K562 (cell line): ENCODE data around the gene LGALS7B. TPM values are rescaled to one million over a fixed set of nuclear protein-coding genes. Genes with fewer than 3 reads are reported as not detected.

Source experiments
- ATAC-seq: fragments of 200-7000 bp; cut with Tn5 transposase; 3 replicates; pipeline ENCODE4 v1.9.1; 2020; ENCODE audit warnings: moderate library complexity
- BruUV-seq: library from RNA; stranded (reverse); fragments of 400-500 nt; replicated peaks from 2 replicates; lab custom pipeline; 2021; lab: Mats Ljungman, UMichigan
- CTCF ChIA-PET: fragments of 300-600 bp; formaldehyde crosslinking; extraction: SDS; loops from one replicate; lab custom pipeline; 2021; ENCODE audit warnings: low intra/inter-chr PET ratio; lab: Yijun Ruan, JAX
- POLR2A ChIA-PET: fragments of 300-600, 350-650 bp; sonication (Branson Sonifier 250); formaldehyde crosslinking; extraction: SDS; loops from one replicate; lab custom pipeline; 2021; ENCODE audit warnings: antibody characterized with exemption, inconsistent platforms; lab: Yijun Ruan, JAX
- DNase-seq, 4 experiments: peaks; one replicate each; pipeline versions ENCODE4 v3.0.0 to v3.0.0-alpha.2; 2011 to 2018; ENCODE audit warnings: low spot score in 3 of 4, mixed read lengths in 3 of 4; ENCODE audit errors: extremely low read depth in 1 of 4
- FAIRE-seq: peaks from 2 replicates; lab custom pipeline; 2011; peaks lifted over from hg19 to GRCh38; lab: Jason Lieb, UNC
- H2AFZ ChIP-seq: 2 replicates; pipeline ENCODE4 v1.6.0; 2011; ENCODE audit warnings: low read depth, low read length, control low read depth, inconsistent platforms
- H3K27ac ChIP-seq: fragments of 200-600 bp; 3 replicates; pipeline ENCODE4 v1.8.0; 2011; ENCODE audit warnings: low read depth, mild to moderate bottlenecking, control low read depth, inconsistent platforms, low read length, moderate library complexity, mixed read lengths; ENCODE audit errors: extremely low read depth
- H3K27me3 ChIP-seq, 2 experiments: fragments of 300-600 bp in 1 of 2; 2 replicates in 1 of 2; 3 replicates in 1 of 2; pipeline versions ENCODE4 v1.6.0 to v1.8.0; 2011; ENCODE audit warnings: inconsistent platforms in 2 of 2, low read length in 2 of 2, mild to moderate bottlenecking in 1 of 2, mixed read lengths in 1 of 2, moderate library complexity in 1 of 2; ENCODE audit not compliant: control insufficient read depth in 2 of 2, insufficient read depth in 2 of 2
- H3K36me3 ChIP-seq: fragments of 300-600 bp; 3 replicates; pipeline ENCODE4 v1.8.0; 2011; ENCODE audit warnings: mild to moderate bottlenecking, low read length, inconsistent platforms; ENCODE audit not compliant: control insufficient read depth, insufficient read depth
- H3K4me1 ChIP-seq, 2 experiments: fragments of 200-600 bp in 1 of 2; replicated peaks in 1 of 2; 2 replicates in 1 of 2; 3 replicates in 1 of 2; pipeline versions ENCODE4 v1.5.1 to v1.8.0; 2011; ENCODE audit warnings: inconsistent platforms in 2 of 2, low read length in 2 of 2, mild to moderate bottlenecking in 1 of 2, mixed read lengths in 1 of 2, moderate library complexity in 1 of 2; ENCODE audit not compliant: control insufficient read depth in 2 of 2, insufficient read depth in 2 of 2
- H3K4me2 ChIP-seq: 2 replicates; pipeline ENCODE4 v1.6.1; 2011; ENCODE audit warnings: low read length, control low read depth, inconsistent platforms, mixed read lengths; ENCODE audit not compliant: insufficient read depth
- H3K4me3 ChIP-seq: fragments of 200-600 bp; sonication (generic), shearing (Covaris generic); 2 replicates; pipeline ENCODE4 v1.5.1; 2016; ENCODE audit warnings: control low read depth, inconsistent platforms
- H3K79me2 ChIP-seq: fragments of 200-600 bp; 3 replicates; pipeline ENCODE4 v1.8.0; 2011; ENCODE audit warnings: low read length, inconsistent platforms; ENCODE audit not compliant: control insufficient read depth, insufficient read depth
- H3K9ac ChIP-seq, 2 experiments: 2 replicates each; pipeline versions ENCODE4 v1.6.0 to v1.6.1; 2011; ENCODE audit warnings: low read depth in 2 of 2, low read length in 2 of 2, control low read depth in 1 of 2, inconsistent platforms in 1 of 2, mild to moderate bottlenecking in 1 of 2, mixed read lengths in 1 of 2; ENCODE audit not compliant: insufficient read depth in 1 of 2
- H3K9me1 ChIP-seq: one replicate; pipeline ENCODE4 v1.6.0; 2011; ENCODE audit warnings: inconsistent platforms, mild to moderate bottlenecking, low read length, moderate library complexity; ENCODE audit not compliant: control insufficient read depth, insufficient read depth
- H3K9me3 ChIP-seq: replicated peaks from 2 replicates; pipeline ENCODE4 v1.5.1; 2011; ENCODE audit warnings: low read depth, low read length, inconsistent platforms; ENCODE audit not compliant: control insufficient read depth, insufficient read depth
- H4K20me1 ChIP-seq: replicated peaks from 2 replicates; pipeline ENCODE4 v1.6.1; 2011; ENCODE audit warnings: low read length, inconsistent platforms, mixed read lengths; ENCODE audit not compliant: control insufficient read depth, insufficient read depth
- MAFF ChIP-seq: IDR thresholded peaks from 2 replicates; pipeline ENCODE4 v1.6.1; 2012; ENCODE audit warnings: low read length, improper control_type of control experiment
- NFXL1 ChIP-seq: fragments of 450-650 bp; formaldehyde crosslinking; IDR thresholded peaks from 2 replicates; pipeline ENCODE4 v1.4.0; 2021; ENCODE audit warnings: mild to moderate bottlenecking
- POLR2G ChIP-seq: fragments of 200-400 bp; formaldehyde crosslinking; IDR thresholded peaks from 2 replicates; pipeline ENCODE4 v1.6.1; 2017; ENCODE audit warnings: low read depth, mild to moderate bottlenecking, antibody characterized with exemption, low read length, moderate library complexity
- WGBS: fragments of 100-300 bp; shearing (Covaris generic); methylation state at CpG from one replicate; pipeline ENCODE4 v1.1.6; 2016; ENCODE audit warnings: low coverage, mixed read lengths; ENCODE audit not compliant: insufficient coverage; ENCODE audit errors: missing lambda C conversion rate; 5-methylcytosine and 5-hydroxymethylcytosine counted together
- in situ Hi-C: fragments of 300-500 bp; cut with MboI; formaldehyde crosslinking; loops from 4 replicates; pipeline ENCODE4 v1.15.0; 2018; ENCODE audit warnings: inconsistent platforms, mixed read lengths
- intact Hi-C: fragments of 100-400 bp; cut with micrococcal nuclease; formaldehyde crosslinking; loops from 2 replicates; pipeline ENCODE4 v1.14.2; 2022
- polyA plus RNA-seq, 8 experiments: library from polyadenylated mRNA; depleted of rRNA in 4 of 8; stranded (reverse) in 5 of 8; unstranded in 3 of 8; fragments of >200 nt; fragmentation: Nextera tagmentation in 2 of 8; fragmentation: Illumina TruSeq in 1 of 8; extraction: Ambion mirVana in 2 of 8; extraction: Trizol in 1 of 8; gene quantifications; 2 replicates each; pipeline versions ENCODE4 v1.2.1 to v1.2.3, GENCODE V29; 2011 to 2014; ENCODE audit warnings: inconsistent platforms in 1 of 8, missing spikeins in 1 of 8
- total RNA-seq, 7 experiments: library from RNA; depleted of rRNA in 6 of 7; stranded (reverse); fragments of >200 nt in 6 of 7; fragmentation: Illumina TruSeq in 2 of 7; extraction: Trizol in 2 of 7; gene quantifications; 2 replicates each; pipeline versions ENCODE4 v1.2.1 to v1.2.3, GENCODE V29; 2011 to 2021; ENCODE audit warnings: low replicate concordance in 1 of 7
- TF ChIP-seq, protein P1 (sequence below): fragments of 450-650 bp; IDR thresholded peaks from 2 replicates; pipeline ENCODE4 v1.6.1; 2014; ENCODE audit warnings: low read depth, mild to moderate bottlenecking, moderate library complexity, borderline replicate concordance

The LGALS7B gene
- total and polyA plus RNA-seq, 9 of the 15 experiments (the other 6 are each of a cell fraction or from before 2014, with no cell fraction given) = not detected

DNA sequence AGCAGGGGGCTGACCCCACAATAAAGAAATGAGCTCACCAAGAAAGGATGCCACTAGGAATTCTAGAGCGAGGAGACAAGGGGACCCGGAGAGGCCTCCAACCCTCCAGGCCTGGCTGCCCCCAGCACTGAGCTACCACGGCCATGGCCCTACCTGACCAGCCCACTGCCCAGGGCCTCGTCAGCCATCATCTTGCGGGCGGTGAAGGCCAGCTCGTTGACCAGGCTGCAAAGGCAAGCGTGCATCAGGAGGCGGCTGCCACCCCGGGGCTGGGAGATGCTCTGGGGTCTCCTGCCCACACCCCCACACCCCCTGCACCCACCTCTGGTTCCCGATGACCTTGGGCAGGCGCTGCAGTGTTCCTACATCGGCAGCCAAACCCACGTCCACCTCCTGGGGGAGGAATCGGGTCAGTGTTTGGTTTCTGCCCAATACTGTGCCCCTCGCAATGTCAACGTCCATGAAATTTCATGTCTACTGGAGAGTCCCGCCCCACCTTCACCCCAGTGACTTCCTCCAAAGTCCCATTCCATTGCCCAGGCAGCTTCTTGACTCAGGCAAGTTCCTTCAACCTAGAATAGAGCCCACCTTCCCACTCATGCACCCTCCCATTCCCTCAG lies 27.2 kb downstream of the LGALS7B start:
- BruUV-seq = no TSS peak
- intact Hi-C loops (no loop called here), in situ Hi-C loops (no loop called here)
- DNase-seq (no peak), ATAC-seq (no peak), FAIRE-seq (no peak)
- H3K27ac ChIP-seq = no peak overlapping the region
- H3K79me2 ChIP-seq = no peaks in the 10 kb centered on the region
- no peak overlapping the region for H3K4me2 ChIP-seq
- H3K9me3 ChIP-seq = peaks cover 2% of the 10 kb centered on the region; the same call in 1 of the 2 replicates
- POLR2A ChIA-PET = interaction anchor here (1.5 kb wide), 1 partner anchor 15 kb away, joined by 4 read pairs; the partner anchor contains the start of gene ECH1
- no peaks in the 10 kb centered on the region for H3K27me3 ChIP-seq
- no peaks in the 10 kb centered on the region for H4K20me1 ChIP-seq
- WGBS = 85% methylated on average over 16 of the region's 18 CpGs
- CTCF ChIA-PET = no interaction called here
- no peaks in the 10 kb centered on the region for H3K9me1 ChIP-seq
- no peak overlapping the region for H2AFZ ChIP-seq
- TF ChIP-seq MAFF = no peak
- no peak for TF ChIP-seq NFXL1 (CRISPR knock-in tag)
- H3K36me3 ChIP-seq = peaks cover 22% of the 10 kb centered on the region; the same call in 2 of the 3 replicates
- H3K4me3 ChIP-seq = no peak overlapping the region
- H3K9ac ChIP-seq = no peak overlapping the region
- H3K4me1 ChIP-seq = peaks cover 20 to 57% of the 10 kb centered on the region in 2 experiments

DNA sequence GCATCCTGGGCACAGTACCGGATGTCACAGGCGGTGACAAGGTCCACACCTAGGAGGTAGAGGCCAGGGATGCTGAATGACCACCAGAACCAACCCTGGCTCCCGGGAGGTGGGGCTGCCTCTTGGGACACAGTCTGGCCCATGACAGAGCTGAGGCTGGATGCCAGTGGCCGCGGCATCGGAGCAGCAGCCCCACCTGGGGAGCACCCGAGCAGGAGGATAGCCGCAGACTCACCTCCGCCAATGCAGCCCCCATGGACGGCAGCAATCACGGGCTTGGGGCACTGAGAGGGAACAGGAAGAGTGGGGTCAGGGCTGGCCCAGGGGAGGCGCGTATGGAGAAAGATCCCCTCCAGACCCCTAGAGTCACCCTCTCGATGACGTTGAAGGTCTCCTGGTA lies 28.1 kb downstream of the LGALS7B start:
- Histone ChIP-seq H3K79me2 (no peaks in the 10 kb centered on the region), H3K4me3 (no peak overlapping the region), H3K4me2 (no peak overlapping the region), H3K9ac (peak overlapping the region in 1 of 2 experiments; percentile 35; a peak in 2 of 4 replicates), H3K27ac (no peak overlapping the region), H4K20me1 (no peaks in the 10 kb centered on the region), H3K9me1 (no peaks in the 10 kb centered on the region), H3K36me3 (peaks cover 22% of the 10 kb centered on the region; the same call in 2 of the 3 replicates), H2AFZ (no peak overlapping the region), H3K4me1 (peaks cover 20 to 61% of the 10 kb centered on the region in 2 experiments), H3K9me3 (peaks cover 3% of the 10 kb centered on the region; the same call in 1 of the 2 replicates), H3K27me3 (no peaks in the 10 kb centered on the region)
- 94% methylated on average over 14 of the region's 15 CpGs for WGBS
- ChIA-PET POLR2A (interaction anchor here (1.5 kb wide), 1 partner anchor 15 kb away, joined by 4 read pairs; the partner anchor contains the start of gene ECH1), CTCF (no interaction called here)
- FAIRE-seq (no peak), ATAC-seq (no peak), DNase-seq (no peak)
- no TSS peak for BruUV-seq
- in situ Hi-C loops = no loop called here
- intact Hi-C loops = no loop called here
- TF ChIP-seq, protein P1, sequence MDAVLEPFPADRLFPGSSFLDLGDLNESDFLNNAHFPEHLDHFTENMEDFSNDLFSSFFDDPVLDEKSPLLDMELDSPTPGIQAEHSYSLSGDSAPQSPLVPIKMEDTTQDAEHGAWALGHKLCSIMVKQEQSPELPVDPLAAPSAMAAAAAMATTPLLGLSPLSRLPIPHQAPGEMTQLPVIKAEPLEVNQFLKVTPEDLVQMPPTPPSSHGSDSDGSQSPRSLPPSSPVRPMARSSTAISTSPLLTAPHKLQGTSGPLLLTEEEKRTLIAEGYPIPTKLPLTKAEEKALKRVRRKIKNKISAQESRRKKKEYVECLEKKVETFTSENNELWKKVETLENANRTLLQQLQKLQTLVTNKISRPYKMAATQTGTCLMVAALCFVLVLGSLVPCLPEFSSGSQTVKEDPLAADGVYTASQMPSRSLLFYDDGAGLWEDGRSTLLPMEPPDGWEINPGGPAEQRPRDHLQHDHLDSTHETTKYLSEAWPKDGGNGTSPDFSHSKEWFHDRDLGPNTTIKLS = no peak
- TF ChIP-seq POLR2G = 0 out of 2 replicates have a peak, but pooled peaks have one; percentile 14
